ENCODE measurements around the gene INTS13. TPM values are rescaled to one million over a fixed set of nuclear protein-coding genes. Genes with fewer than 3 reads are reported as not detected.
"Not testable (repeated sequence)": the region's sequence is repeated elsewhere in the genome, so short reads cannot be mapped to it uniquely, and the experiment has no call there.

The INTS13 gene
- total and polyA plus RNA-seq, 2 experiments from 2014 or later: 18.9 to 21.0 TPM

DNA sequence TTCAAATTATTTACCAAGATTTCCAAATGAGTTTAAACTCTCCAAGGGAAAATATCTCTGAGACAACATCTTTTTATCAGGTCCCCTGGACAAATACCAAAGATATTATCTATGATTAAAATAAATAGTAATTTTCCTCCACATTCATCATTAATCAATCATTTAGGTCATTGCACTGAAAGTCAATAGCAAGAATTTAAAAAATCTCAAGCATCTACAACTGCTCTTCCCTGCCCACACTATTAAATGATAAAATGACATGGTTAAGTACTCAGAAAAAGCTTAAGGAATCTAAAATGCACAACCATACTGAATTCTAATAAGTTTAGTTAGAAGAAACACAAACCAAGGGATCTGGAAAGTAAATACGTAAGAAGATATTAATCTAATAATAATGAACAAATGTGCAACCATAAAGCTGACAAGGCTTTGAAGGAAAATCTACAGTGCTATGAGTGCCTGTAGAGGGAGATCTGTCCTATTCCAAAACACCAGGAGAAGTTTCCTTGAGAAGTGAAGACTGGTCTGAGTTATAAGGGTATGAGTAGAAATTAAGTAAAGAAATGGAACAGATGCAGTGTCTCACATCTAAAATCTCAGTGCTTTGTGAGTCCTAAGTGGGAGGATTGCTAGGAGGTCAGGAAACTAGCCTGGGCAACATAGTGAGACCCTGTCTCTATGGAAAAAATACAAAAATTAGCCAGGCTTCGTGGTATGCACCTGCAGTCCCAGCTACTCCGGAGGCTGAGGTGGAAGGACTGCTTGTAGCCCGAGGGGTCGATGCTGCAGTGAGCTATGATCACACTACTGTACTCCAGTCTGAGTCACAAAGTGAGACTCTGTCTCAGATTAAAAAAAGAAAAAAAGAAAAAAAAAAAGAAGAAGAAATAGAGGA is 19.2 kb downstream of the INTS13 start:
- H3K27me3 ChIP-seq: no peaks in the 10 kb centered on the region
- no peak overlapping the region for H3K4me3 ChIP-seq
- DNase-seq (ENCODE audit: low read depth in 1 of 2, low spot score in 1 of 2): peak in 1 of 2 donors; percentile 21
- peaks cover 40% of the 10 kb centered on the region for H3K36me3 ChIP-seq
- H3K9me3 ChIP-seq (ENCODE audit: low read depth): no peaks in the 10 kb centered on the region
- no peak overlapping the region for H3K27ac ChIP-seq
- TF ChIP-seq, protein P1, sequence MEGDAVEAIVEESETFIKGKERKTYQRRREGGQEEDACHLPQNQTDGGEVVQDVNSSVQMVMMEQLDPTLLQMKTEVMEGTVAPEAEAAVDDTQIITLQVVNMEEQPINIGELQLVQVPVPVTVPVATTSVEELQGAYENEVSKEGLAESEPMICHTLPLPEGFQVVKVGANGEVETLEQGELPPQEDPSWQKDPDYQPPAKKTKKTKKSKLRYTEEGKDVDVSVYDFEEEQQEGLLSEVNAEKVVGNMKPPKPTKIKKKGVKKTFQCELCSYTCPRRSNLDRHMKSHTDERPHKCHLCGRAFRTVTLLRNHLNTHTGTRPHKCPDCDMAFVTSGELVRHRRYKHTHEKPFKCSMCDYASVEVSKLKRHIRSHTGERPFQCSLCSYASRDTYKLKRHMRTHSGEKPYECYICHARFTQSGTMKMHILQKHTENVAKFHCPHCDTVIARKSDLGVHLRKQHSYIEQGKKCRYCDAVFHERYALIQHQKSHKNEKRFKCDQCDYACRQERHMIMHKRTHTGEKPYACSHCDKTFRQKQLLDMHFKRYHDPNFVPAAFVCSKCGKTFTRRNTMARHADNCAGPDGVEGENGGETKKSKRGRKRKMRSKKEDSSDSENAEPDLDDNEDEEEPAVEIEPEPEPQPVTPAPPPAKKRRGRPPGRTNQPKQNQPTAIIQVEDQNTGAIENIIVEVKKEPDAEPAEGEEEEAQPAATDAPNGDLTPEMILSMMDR (IDR thresholded peaks at IDR 0.05; ENCODE audit: low read depth, low read length): peak; percentile 19
- no peaks in the 10 kb centered on the region for H3K4me1 ChIP-seq (ENCODE audit: low read depth)

DNA sequence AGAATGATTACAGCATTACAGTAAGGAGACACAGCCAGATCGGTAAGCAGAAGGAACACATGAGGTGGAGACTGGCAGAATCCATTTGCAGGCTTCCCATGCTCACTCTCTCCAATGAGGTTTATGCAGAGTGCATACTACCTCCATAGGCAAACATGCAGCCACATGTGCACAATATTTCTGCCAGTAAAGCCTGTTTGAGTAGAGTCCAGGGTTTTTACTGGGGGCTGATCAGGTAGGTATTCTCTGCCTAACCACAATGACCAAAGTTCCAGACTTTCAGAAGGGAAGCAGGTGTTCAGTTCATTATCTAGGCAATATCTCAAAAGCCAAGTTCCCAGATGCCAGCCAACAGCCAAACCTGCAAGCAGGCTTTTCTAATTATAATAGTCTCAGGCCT is 31.1 kb downstream of the INTS13 start:
- peaks cover 6% of the 10 kb centered on the region for H3K4me1 ChIP-seq (ENCODE audit: low read depth)
- TF ChIP-seq, protein P1 (IDR thresholded peaks at IDR 0.05; ENCODE audit: low read depth, low read length): no peak
- peak overlapping the region; percentile 49 for H3K27ac ChIP-seq
- H3K27me3 ChIP-seq: no peaks in the 10 kb centered on the region
- H3K4me3 ChIP-seq: no peak overlapping the region
- peaks cover 49% of the 10 kb centered on the region for H3K36me3 ChIP-seq
- DNase-seq (ENCODE audit: low read depth in 1 of 2, low spot score in 1 of 2): no peak
- H3K9me3 ChIP-seq (ENCODE audit: low read depth): no peaks in the 10 kb centered on the region

DNA sequence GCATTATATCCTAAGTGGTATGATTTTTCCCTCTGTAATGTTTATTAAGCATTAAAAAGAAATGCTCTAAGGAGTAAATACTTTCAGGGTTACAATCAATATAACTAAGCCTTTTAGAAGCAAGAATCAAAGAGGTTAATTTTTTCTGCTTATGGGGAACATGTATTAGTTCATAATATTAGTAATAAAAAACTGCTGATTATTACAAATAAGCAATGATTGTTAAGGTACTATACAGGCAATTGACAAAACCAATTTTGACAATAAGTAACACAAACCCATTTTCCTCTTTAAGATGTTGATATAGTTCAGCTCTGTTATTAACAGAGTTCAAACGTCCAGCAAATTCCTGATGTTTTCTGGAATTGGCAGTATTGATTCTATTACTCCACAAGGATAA is 31.8 kb downstream of the INTS13 start:
- H3K27me3 ChIP-seq: no peaks in the 10 kb centered on the region
- H3K4me3 ChIP-seq: no peak overlapping the region
- H3K36me3 ChIP-seq: peaks cover 42% of the 10 kb centered on the region
- DNase-seq (ENCODE audit: low read depth in 1 of 2, low spot score in 1 of 2): no peak
- no peaks in the 10 kb centered on the region for H3K9me3 ChIP-seq (ENCODE audit: low read depth)
- H3K4me1 ChIP-seq (ENCODE audit: low read depth): peaks cover 6% of the 10 kb centered on the region
- TF ChIP-seq, protein P1 (IDR thresholded peaks at IDR 0.05; ENCODE audit: low read depth, low read length): no peak
- H3K27ac ChIP-seq: no peak overlapping the region

DNA sequence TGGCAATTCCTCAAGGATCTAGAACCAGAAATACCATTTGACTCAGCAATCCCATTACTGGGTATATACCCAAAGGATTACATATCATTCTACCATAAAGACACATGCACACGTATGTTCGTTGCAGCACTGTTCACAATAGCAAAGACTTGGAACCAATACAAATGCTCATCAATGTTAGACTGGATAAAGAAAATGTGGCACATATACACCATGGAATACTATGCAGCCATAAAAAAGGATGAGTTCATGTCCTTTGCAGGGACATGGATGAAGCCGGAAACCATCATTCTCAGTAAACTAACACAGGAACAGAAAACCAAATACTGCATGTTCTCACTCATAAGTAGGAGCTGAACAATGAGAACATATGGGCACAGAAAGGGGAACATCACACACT is 34.4 kb downstream of the INTS13 start:
- not testable (repeated sequence) for H3K4me1 ChIP-seq (ENCODE audit: low read depth); DNase-seq (ENCODE audit: low read depth in 1 of 2, low spot score in 1 of 2); H3K27me3 ChIP-seq; H3K27ac ChIP-seq; H3K4me3 ChIP-seq; H3K9me3 ChIP-seq (ENCODE audit: low read depth)
- peaks cover 31% of the 10 kb centered on the region for H3K36me3 ChIP-seq

DNA sequence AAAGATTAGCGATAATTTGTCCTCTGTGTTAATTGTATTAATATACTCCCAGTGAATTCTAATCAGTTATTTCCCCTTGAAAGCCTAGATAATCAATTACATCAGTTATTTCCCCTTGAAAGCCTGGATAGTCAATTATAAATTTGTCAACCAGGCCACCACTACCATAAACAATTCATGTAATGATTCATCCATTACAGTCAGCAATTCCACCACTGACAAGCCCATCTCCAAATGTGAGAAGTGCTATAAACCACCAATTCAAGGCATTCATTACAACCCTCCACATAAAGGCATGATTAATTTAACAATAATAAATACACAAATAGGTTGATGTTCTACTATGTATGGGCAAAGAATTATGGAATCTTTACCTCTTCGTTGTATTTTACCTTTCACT is 40.9 kb downstream of the INTS13 start:
- TF ChIP-seq, protein P1 (IDR thresholded peaks at IDR 0.05; ENCODE audit: low read depth, low read length): no peak
- peaks cover 6% of the 10 kb centered on the region for H3K36me3 ChIP-seq
- H3K27me3 ChIP-seq: no peaks in the 10 kb centered on the region
- DNase-seq (ENCODE audit: low read depth in 1 of 2, low spot score in 1 of 2): no peak
- no peak overlapping the region for H3K27ac ChIP-seq
- no peaks in the 10 kb centered on the region for H3K4me1 ChIP-seq (ENCODE audit: low read depth)
- H3K9me3 ChIP-seq (ENCODE audit: low read depth): no peaks in the 10 kb centered on the region
- no peak overlapping the region for H3K4me3 ChIP-seq

DNA sequence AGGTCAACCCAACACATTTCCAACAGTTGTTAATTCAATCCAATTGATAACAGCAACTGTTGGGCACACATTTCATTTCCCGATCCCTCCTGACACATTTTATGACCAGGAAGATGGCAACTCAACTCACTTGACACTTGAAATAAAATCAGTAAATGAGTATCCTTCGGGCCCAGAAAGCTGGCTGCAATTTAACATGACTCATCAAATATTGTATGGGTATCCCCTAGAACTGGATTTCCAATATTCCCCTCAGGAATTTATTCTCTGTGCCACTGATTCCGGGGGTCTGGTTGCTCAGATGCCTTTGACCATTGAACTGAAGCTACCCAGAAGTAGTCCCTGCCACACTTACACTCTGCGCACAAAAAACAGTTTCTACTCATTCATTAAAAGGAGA is 42.1 kb downstream of the INTS13 start:
- H3K36me3 ChIP-seq: peaks cover 6% of the 10 kb centered on the region
- DNase-seq (ENCODE audit: low read depth in 1 of 2, low spot score in 1 of 2): no peak
- TF ChIP-seq, protein P1 (IDR thresholded peaks at IDR 0.05; ENCODE audit: low read depth, low read length): no peak
- H3K4me3 ChIP-seq: no peak overlapping the region
- no peaks in the 10 kb centered on the region for H3K27me3 ChIP-seq
- H3K4me1 ChIP-seq (ENCODE audit: low read depth): peaks cover 3% of the 10 kb centered on the region
- H3K27ac ChIP-seq: no peak overlapping the region
- H3K9me3 ChIP-seq (ENCODE audit: low read depth): no peaks in the 10 kb centered on the region

Data from cardiac muscle cell (in vitro differentiated cells and primary cell).